ENCODE data around the gene DZIP1L. TPM values are rescaled to one million over a fixed set of nuclear protein-coding genes. Genes with fewer than 3 reads are reported as not detected.

Gene DZIP1L
- total RNA-seq, 1 experiment from 2014 or later = 10.4 TPM

DNA sequence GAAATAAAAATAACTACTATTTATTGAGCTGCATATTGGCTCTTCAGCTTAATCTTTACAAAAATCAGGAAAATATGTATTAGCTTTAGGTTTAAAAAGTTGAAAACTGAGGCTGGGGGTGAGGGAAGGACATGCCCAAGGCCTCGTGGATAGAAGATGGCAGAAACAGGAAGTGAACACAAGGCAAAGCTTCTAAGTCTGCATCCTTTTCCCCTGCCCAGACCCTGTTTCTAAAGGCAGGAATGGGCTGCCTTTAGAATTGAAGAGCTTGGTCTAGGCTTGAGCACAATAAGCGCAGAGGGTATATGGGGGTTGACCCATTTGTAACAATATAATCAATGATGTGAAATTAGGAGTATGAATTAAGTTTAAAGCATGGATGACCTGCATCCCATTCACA lies 99.3 kb downstream of the DZIP1L start:
- Histone ChIP-seq H3K4me2 (ENCODE audit: insufficient read depth, insufficient read length, low read length) (no peak overlapping the region), H2BK12ac (ENCODE audit: insufficient read length, low read depth, low read length) (no peak overlapping the region), H3K23ac (ENCODE audit: insufficient read length, low read depth, low read length) (no peak overlapping the region), H3K27ac (ENCODE audit: insufficient read length, low read depth, low read length) (no peak overlapping the region), H2BK15ac (ENCODE audit: low read depth, low read length) (no peak overlapping the region), H3K14ac (ENCODE audit: insufficient read depth, low read length) (no peak overlapping the region), H3T11ph (ENCODE audit: low read length) (no peak overlapping the region), H3K9ac (ENCODE audit: extremely low read depth, insufficient read length, low read length) (no peak overlapping the region), H4K5ac (ENCODE audit: insufficient read length, low read depth, low read length) (no peak overlapping the region), H2BK20ac (ENCODE audit: low read depth, low read length, poor library complexity, severe bottlenecking) (no peak overlapping the region), H3K79me2 (ENCODE audit: insufficient read depth, low read length) (no peaks in the 10 kb centered on the region), H3K4me1 (ENCODE audit: insufficient read depth, low read length) (no peaks in the 10 kb centered on the region), H3K9me3 (ENCODE audit: control insufficient read depth, low read depth, low read length) (no peaks in the 10 kb centered on the region), H3K27me3 (ENCODE audit: insufficient read depth, low read length) (no peaks in the 10 kb centered on the region; the same call in 1 of the 2 replicates), H3K56ac (ENCODE audit: insufficient read length, low read depth, low read length) (no peak overlapping the region), H4K8ac (replicated peaks; ENCODE audit: insufficient read length, low read depth, low read length) (no peak overlapping the region), H2BK5ac (ENCODE audit: insufficient read length, low read length) (no peak overlapping the region), H4K20me1 (ENCODE audit: control insufficient read depth, insufficient read depth, insufficient read length) (no peaks in the 10 kb centered on the region), H2AK5ac (ENCODE audit: insufficient read length, low read length) (no peak overlapping the region), H3K4ac (ENCODE audit: low read depth, low read length) (no peak overlapping the region), H4K91ac (ENCODE audit: insufficient read length, low read depth, low read length) (no peak overlapping the region), H3K18ac (ENCODE audit: insufficient read length, low read depth, low read length) (no peak overlapping the region), H3K23me2 (ENCODE audit: insufficient read length, low read depth, low read length, poor library complexity, severe bottlenecking) (no peaks in the 10 kb centered on the region), H2AFZ (ENCODE audit: low read length) (no peak overlapping the region), H2BK120ac (ENCODE audit: low read depth, low read length, poor library complexity, severe bottlenecking) (no peak overlapping the region), H3K79me1 (ENCODE audit: insufficient read depth, low read depth, low read length, poor library complexity, severe bottlenecking) (no peaks in the 10 kb centered on the region)
- Mint-ChIP-seq H3K4me3 (no peak overlapping the region), H3K9me3 (peaks cover 0 to 3% of the 10 kb centered on the region in 2 experiments; a peak in 1 of 5 replicates), H3K27me3 (ENCODE audit: low read depth) (no peaks in the 10 kb centered on the region), H3K27ac (no peak overlapping the region), H3K36me3 (ENCODE audit: insufficient read depth in 1 of 3, low read depth in 3 of 3) (no peaks in the 10 kb centered on the region; a peak in 2 of 7 replicates), H3K4me1 (no peaks in the 10 kb centered on the region)
- TF ChIP-seq, protein P1, sequence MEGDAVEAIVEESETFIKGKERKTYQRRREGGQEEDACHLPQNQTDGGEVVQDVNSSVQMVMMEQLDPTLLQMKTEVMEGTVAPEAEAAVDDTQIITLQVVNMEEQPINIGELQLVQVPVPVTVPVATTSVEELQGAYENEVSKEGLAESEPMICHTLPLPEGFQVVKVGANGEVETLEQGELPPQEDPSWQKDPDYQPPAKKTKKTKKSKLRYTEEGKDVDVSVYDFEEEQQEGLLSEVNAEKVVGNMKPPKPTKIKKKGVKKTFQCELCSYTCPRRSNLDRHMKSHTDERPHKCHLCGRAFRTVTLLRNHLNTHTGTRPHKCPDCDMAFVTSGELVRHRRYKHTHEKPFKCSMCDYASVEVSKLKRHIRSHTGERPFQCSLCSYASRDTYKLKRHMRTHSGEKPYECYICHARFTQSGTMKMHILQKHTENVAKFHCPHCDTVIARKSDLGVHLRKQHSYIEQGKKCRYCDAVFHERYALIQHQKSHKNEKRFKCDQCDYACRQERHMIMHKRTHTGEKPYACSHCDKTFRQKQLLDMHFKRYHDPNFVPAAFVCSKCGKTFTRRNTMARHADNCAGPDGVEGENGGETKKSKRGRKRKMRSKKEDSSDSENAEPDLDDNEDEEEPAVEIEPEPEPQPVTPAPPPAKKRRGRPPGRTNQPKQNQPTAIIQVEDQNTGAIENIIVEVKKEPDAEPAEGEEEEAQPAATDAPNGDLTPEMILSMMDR (conservative IDR thresholded peaks at IDR 0.05) = no peak
- no CpG with 5 or more reads among the region's 2 CpGs for WGBS (ENCODE audit: extremely low coverage, insufficient read length, low lambda C conversion rate)
- DNase-seq = no peak
